ENCODE results near the gene RRP1B. TPM values are rescaled to one million over a fixed set of nuclear protein-coding genes. Genes with fewer than 3 reads are reported as not detected.
"Not testable (repeated sequence)": the region's sequence is repeated elsewhere in the genome, so short reads cannot be mapped to it uniquely, and the experiment has no call there.

Gene RRP1B
- total RNA-seq (2014; rRNA removed; shearing (Covaris generic)): 34.0 and 40.5 TPM in 2 replicates

GRCh38 chr21:43659136-43660000 lies at the start of gene RRP1B, which contains the start of gene HSF2BP:
Gene RRP1B, plus strand, starts transcription at chr21:43659560. Its CDS starts 105 bp downstream, at chr21:43659665.
Gene HSF2BP, minus strand, starts transcription at chr21:43659488. Its CDS starts 1,392 bp downstream, at chr21:43658096.
- in situ Hi-C loops (cut with HindIII; ENCODE audit: low sequenced_read_pairs): no loop called here
- DNase-seq (ENCODE audit: low spot score): peak; percentile 72

DNA sequence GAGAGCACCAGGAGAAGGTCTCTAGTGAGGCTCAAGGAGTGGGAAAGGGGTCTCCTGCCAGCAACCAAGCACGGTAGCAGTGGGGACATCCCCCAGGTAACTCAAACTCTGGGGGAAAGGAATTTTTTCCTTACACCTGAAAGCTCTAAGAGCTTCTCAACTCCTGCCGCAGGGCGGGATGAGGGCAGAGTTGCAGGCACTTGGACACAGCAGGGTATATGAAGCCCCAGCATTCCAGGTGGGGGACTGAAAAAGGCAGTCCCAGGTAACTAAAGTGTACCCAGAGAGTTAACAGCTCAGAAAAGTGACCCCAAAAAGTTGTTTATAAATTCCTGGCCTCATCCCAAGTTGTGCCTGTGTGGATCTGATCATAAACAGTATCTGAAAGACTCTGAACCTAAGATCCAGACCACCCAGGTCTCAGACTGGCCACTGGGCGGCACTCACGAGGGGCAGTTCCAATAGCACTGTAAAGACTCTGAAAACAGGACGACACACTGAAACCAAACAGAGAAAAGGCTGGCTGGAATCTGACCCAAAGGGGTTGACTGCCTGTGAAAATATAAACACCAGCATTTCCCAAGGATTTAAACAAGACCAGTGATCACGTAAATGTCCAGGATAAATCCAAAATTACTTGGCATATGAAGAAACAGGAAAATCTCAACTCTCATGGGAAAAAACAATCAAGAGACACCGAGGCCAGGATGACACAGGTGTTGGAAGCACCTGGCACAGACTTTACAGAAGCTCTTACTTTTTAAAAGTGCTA lies 47.6 kb upstream of the RRP1B start:
- DNase-seq (ENCODE audit: low spot score): peak; percentile 39
- in situ Hi-C loops (cut with HindIII; ENCODE audit: low sequenced_read_pairs): no loop called here

DNA sequence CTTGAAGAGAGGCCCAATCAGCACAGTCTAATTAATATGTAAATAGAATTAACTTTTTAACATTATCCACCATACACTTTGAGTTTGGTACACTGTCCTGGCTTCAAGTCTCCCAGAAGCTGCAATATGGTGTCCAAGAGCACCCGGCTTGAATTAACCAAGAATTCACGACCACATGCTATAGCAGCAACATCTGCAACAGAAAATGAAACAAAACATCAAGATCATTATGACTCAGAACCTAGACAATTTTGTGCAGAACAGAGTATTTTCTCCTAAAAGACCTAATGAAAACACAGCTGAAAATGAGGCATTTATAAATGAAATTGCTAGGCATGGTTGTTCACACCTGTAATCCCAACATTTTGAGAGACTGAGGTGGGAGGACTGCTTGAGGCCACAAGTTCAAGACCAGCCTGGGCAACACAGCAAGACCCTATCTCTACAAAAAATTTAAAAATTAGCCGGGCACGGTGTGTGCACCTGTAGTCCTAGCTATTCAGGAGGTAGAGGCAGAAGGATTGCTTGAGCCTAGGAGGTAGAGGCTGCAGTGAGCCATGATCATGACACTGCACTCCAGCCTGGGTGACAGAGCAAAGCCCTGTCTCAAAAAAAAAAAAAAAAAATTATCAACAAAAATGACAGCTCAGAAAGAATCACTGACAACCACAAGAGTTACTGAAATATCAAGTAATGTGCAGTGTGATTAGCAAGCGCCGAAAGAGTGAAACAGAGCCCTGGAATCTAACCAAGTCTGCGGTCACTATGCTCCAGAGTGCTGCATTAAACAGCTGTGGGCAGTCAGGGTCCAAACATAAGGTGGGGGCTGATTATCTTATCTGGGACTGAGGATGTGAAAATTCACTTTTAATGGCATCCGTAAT lies 45.4 kb upstream of the RRP1B start:
- DNase-seq (ENCODE audit: low spot score): no peak
- in situ Hi-C loops (cut with HindIII; ENCODE audit: low sequenced_read_pairs): no loop called here

GRCh38 chr21:43614839-43615238 lies 44.5 kb upstream of the RRP1B start:
- in situ Hi-C loops (cut with HindIII; ENCODE audit: low sequenced_read_pairs): no loop called here
- no peak for DNase-seq (ENCODE audit: low spot score)

- DNase-seq (ENCODE audit: low spot score): not testable (repeated sequence)
These were observed 42.5 kb upstream of the RRP1B start for GRCh38 chr21:43616861-43617260.

DNA sequence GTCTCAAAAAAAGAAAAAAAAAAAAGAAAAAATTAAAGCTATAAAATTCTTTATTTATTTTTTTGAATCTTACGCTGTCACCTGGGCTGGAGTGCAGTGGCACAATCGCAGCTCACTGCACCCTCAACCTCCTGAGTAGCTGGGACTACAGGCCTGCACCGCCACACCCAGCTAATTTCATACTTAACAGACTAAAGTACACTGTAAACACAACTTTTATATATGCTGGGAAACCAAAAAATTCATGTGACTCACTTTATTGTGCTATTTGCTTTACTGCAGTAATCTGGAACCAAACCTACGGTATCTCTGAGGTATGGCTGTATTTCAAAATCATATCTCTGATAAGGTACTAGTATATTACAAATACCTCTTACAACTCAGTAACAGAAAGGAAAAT lies 40.4 kb upstream of the RRP1B start:
- no peak for DNase-seq (ENCODE audit: low spot score)
- in situ Hi-C loops (cut with HindIII; ENCODE audit: low sequenced_read_pairs): no loop called here

More at GRCh38 chr21:43616861-43617260, 42.5 kb upstream of the RRP1B start:
- in situ Hi-C loops (cut with HindIII; ENCODE audit: low sequenced_read_pairs): not testable (repeated sequence)

DNA sequence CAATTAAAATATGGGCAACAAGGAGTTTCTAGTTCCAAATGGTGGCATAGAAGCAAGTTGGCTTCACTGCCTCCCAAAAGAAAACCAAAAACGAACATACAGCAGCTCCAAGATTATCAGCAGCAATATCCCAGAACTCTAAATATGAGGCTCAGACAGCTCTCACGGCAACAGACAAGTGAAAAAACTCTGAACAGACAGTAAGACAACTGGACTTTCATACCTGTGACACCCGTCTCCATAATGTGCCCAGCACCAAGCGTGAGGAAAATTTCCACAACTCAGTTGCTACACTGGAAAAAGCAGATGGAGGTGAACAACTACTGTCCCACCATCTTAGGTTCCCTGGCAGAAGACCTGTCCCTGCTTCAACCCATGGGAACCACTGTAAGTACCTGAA lies 40.0 kb upstream of the RRP1B start:
- DNase-seq (ENCODE audit: low spot score): no peak
- in situ Hi-C loops (cut with HindIII; ENCODE audit: low sequenced_read_pairs): no loop called here

- no peak for DNase-seq (ENCODE audit: low spot score)
- in situ Hi-C loops (cut with HindIII; ENCODE audit: low sequenced_read_pairs): no loop called here
These were observed 39.5 kb upstream of the RRP1B start for GRCh38 chr21:43619856-43620255.

DNA sequence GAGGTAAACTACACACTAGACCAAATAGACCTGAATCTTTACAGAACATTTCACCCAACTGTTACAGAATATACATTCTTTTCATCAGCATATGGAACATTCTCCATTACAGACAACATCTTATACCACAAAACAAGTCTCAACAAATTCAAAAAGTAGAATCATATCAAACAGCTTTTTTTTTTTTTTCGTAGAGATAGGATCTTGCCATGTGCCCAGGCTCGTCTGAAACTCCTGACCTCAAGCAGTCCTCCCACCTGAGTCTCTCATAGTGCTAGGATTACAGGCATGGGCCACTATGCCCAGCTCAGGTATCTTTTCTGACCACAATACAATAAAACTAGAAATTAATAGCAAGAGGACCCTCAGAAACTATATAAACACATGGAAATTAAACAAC lies 36.6 kb upstream of the RRP1B start:
- DNase-seq (ENCODE audit: low spot score): no peak
- in situ Hi-C loops (cut with HindIII; ENCODE audit: low sequenced_read_pairs): no loop called here

- no peak for DNase-seq (ENCODE audit: low spot score)
- in situ Hi-C loops (cut with HindIII; ENCODE audit: low sequenced_read_pairs): no loop called here
These were observed 35.8 kb upstream of the RRP1B start for GRCh38 chr21:43623588-43623987.

DNA sequence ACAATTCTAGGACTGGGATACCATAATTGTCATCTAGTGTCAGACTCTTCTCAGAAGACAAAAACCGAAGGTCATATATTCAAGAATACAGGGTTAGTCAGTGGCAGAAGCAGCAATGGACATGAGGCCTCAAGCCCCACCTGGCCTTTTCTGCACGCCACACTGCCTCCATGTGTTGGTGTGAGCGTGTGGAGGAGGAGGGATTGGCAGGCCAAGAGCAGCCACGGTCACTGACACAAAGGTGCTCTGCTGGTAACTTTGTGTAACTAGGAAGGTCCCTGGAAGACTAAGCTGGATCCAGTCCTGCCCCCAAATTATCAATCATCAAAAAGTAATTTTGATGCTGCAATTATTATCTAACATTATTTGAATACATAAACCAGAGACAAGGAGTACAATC lies 35.0 kb upstream of the RRP1B start:
- in situ Hi-C loops (cut with HindIII; ENCODE audit: low sequenced_read_pairs): no loop called here
- DNase-seq (ENCODE audit: low spot score): no peak

GRCh38 chr21:43626390-43626789 lies 33.0 kb upstream of the RRP1B start:
- no peak for DNase-seq (ENCODE audit: low spot score)
- in situ Hi-C loops (cut with HindIII; ENCODE audit: low sequenced_read_pairs): no loop called here

DNA sequence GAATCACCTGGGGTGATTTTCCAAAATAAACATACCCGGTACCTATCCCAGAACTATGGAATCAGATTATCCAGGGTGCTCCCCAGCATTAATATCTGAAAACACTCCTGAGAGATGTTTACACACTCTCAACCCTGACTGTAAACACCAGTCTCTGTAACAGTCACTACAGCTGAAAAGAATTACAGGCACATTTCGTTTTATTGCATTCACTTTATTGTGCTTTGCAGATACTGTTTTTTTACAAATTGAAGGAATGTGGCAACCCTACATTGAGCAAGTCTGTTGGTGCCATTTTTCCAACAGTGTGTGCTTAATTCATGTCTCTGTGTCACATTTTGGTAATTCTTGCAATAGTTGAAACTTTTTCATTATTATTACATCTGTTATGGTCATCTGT lies 31.8 kb upstream of the RRP1B start:
- in situ Hi-C loops (cut with HindIII; ENCODE audit: low sequenced_read_pairs): no loop called here
- no peak for DNase-seq (ENCODE audit: low spot score)

- in situ Hi-C loops (cut with HindIII; ENCODE audit: low sequenced_read_pairs): no loop called here
- no peak for DNase-seq (ENCODE audit: low spot score)
These were observed 27.8 kb upstream of the RRP1B start for GRCh38 chr21:43631411-43632107.

DNA sequence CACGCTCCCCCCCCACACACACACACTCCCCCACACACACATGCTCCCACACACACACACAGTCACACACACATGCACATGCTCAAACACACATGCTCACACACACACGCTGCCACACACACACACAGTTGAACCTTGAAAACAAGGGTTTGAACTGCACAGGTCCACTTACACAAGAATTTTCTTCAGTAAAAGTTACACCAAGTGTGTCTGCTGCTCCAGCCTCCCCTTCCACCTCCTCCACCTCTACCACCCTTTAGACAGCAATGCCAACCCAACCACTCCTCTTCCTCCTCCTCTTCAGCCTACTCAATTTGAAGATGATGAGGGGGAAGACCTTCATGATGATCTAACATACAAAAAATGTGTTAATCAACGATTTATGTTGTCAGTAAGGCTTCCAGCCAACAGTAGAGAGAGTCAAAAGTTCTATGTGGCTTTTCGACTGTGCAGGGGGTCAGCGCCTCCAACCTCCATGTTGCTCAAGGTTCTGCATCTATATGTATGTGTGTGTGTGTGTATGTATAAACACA lies 26.9 kb upstream of the RRP1B start:
- in situ Hi-C loops (cut with HindIII; ENCODE audit: low sequenced_read_pairs): no loop called here
- no peak for DNase-seq (ENCODE audit: low spot score)

- DNase-seq (ENCODE audit: low spot score): no peak
- in situ Hi-C loops (cut with HindIII; ENCODE audit: low sequenced_read_pairs): no loop called here
These were observed 24.7 kb upstream of the RRP1B start for GRCh38 chr21:43634618-43635017.

- in situ Hi-C loops (cut with HindIII; ENCODE audit: low sequenced_read_pairs): no loop called here
- DNase-seq (ENCODE audit: low spot score): no peak
These were observed 23.9 kb upstream of the RRP1B start for GRCh38 chr21:43635436-43635835.

DNA sequence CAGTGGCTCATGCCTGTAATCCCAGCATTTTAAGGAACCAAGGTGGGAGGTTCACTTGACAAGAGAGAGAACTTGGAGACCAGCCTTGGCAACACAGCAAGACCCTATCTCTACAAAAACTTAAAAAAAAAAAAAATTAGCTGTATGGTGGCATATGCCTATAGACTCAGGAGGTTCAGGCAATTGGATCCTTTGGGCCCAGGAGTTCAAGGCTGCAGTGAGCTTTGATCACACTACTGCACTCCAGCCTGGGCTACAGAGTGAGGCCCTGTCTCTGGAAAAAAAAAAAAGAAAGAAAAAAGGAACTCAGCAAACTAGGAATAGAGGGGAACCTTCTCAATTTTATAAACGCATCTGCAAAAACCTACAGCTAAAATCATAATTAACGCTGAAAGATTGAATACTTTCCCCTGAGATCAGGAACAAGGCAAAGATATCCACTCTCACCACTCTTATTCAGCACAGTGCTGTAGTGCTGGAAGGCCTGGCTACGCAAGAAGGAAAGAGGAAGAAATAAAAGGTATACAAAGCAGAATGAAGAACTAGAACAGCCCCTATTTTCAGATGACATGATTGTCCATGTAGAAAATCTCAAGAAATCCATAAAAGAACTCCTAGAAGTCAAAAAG lies 21.7 kb upstream of the RRP1B start:
- in situ Hi-C loops (cut with HindIII; ENCODE audit: low sequenced_read_pairs): no loop called here
- no peak for DNase-seq (ENCODE audit: low spot score)
